ENCODE results near the gene TERT.

TERT gene

GRCh38 chr5:1215320-1216096 lies 79.4 kb downstream of the TERT start:
- no peak for DNase-seq

GRCh38 chr5:1214936-1215220 lies 80.0 kb downstream of the TERT start:
- no peak for DNase-seq

GRCh38 chr5:1214163-1214935 lies 80.5 kb downstream of the TERT start:
- no peak for DNase-seq

GRCh38 chr5:1213508-1214162 lies 81.2 kb downstream of the TERT start:
- DNase-seq: no peak

- DNase-seq: no peak
These were observed 82.0 kb downstream of the TERT start for GRCh38 chr5:1212881-1213280.

- no peak for DNase-seq
These were observed 82.6 kb downstream of the TERT start for GRCh38 chr5:1212271-1212670.

- no peak for DNase-seq
These were observed 83.2 kb downstream of the TERT start for GRCh38 chr5:1211701-1212100.

- no peak for DNase-seq
These were observed 84.0 kb downstream of the TERT start for GRCh38 chr5:1210832-1211251.

GRCh38 chr5:1209896-1210776 lies 84.7 kb downstream of the TERT start:
- DNase-seq: no peak

- DNase-seq: no peak
These were observed 85.4 kb downstream of the TERT start for GRCh38 chr5:1209489-1209852.

GRCh38 chr5:1208743-1209488 lies 86.0 kb downstream of the TERT start:
- DNase-seq: peak; percentile 53

- no peak for DNase-seq
These were observed 86.6 kb downstream of the TERT start for GRCh38 chr5:1208221-1208742.

- no peak for DNase-seq
These were observed 87.3 kb downstream of the TERT start for GRCh38 chr5:1207555-1207954.

- no peak for DNase-seq
These were observed 88.1 kb downstream of the TERT start for GRCh38 chr5:1206521-1207412.

- DNase-seq: no peak
These were observed 89.3 kb downstream of the TERT start for GRCh38 chr5:1205255-1206180.

- DNase-seq: no peak
These were observed 90.1 kb downstream of the TERT start for GRCh38 chr5:1204693-1205242.

GRCh38 chr5:1203968-1204692 lies 90.7 kb downstream of the TERT start:
- DNase-seq: no peak

- no peak for DNase-seq
These were observed 91.4 kb downstream of the TERT start for GRCh38 chr5:1203311-1203967.

Measured in DMS79 treated with DMSO at 0.1 percent for 48 hours (cell line).